ENCODE results near the gene ATXN7L1. TPM values are rescaled to one million over a fixed set of nuclear protein-coding genes. Genes with fewer than 3 reads are reported as not detected.

ATXN7L1 gene
- total RNA-seq, 1 donor from 2014 or later, result 16.2 TPM

DNA sequence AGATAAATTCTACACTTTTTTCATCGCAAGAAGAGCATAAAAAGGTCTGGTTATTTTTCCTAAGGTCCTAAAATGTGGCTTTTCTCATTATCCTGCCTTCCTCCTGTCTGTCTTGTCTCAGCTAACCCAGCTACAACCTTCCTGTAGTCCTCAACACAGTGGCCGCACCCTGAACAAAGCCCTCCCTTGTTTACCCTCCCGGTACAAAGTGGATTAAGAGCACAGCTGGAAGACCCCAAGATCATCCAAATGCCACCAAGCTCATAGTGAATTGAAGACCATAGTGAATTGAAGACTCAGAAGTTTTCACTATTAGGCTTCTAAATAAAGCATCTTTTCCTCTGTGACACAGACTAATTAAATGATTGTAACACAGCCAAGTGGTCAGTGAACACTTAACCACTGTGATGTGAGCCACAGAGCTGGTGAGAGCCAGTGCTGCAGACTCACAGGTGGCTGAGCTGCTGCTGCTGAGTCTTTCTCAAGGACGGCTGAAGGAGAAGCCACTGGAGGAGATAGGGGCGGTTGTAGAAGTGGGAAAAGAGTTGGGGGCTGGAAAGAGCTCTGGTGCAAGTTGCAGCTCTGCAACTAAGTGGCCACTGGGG, 123.6 kb downstream of the ATXN7L1 start:
- Histone ChIP-seq H3K27me3 (no peaks in the 10 kb centered on the region), H3K36me3 (peaks cover 0 to 9% of the 10 kb centered on the region in 2 donors), H3K4me1 (no peaks in the 10 kb centered on the region), H3K9me3 (no peaks in the 10 kb centered on the region), H3K4me3 (no peak overlapping the region), H3K27ac (no peak overlapping the region)
- intact Hi-C loops (cut with DNase I), result no loop called here
- no peak for DNase-seq (ENCODE audit: extremely low spot score in 2 of 2)
- no peak for TF ChIP-seq CTCF (IDR thresholded peaks at IDR 0.05)
- no peak for TF ChIP-seq POLR2A (IDR thresholded peaks at IDR 0.05)
- no peak for TF ChIP-seq POLR2AphosphoS5 (IDR thresholded peaks at IDR 0.05; ENCODE audit: insufficient read depth in 1 of 2, low read depth in 1 of 2)

- Histone ChIP-seq H3K4me1 (no peaks in the 10 kb centered on the region), H3K27ac (no peak overlapping the region), H3K4me3 (no peak overlapping the region), H3K27me3 (no peaks in the 10 kb centered on the region), H3K9me3 (no peaks in the 10 kb centered on the region), H3K36me3 (peaks cover 0 to 9% of the 10 kb centered on the region in 2 donors)
- TF ChIP-seq POLR2AphosphoS5 (IDR thresholded peaks at IDR 0.05; ENCODE audit: insufficient read depth in 1 of 2, low read depth in 1 of 2) (no peak), CTCF (IDR thresholded peaks at IDR 0.05) (no peak), POLR2A (IDR thresholded peaks at IDR 0.05) (no peak)
- intact Hi-C loops (cut with DNase I), result no loop called here
- no peak for DNase-seq (ENCODE audit: extremely low spot score in 2 of 2)
These were observed 125.3 kb downstream of the ATXN7L1 start for GRCh38 chr7:105751054-105751453.

DNA sequence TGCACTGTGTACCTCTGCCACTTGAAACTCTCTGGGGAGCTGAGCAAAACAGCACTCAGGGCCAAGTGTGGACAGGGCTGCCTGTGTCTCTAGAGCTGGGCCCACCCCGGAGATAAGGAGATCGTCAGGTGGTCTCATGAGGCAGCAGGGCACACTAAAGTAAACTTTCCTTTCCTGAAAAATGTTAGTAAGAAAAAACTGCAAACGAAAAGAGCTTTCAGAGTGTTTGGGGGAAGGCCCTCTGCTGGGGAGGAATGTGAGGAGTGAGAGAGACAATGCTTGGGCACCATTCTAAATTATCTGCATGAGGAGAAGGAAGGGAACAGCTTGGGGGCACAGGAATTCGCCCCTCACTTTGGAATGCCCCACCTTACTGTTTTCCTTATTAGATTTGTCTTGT, 127.7 kb downstream of the ATXN7L1 start:
- no peaks in the 10 kb centered on the region for H3K9me3 ChIP-seq
- no peak overlapping the region for H3K4me3 ChIP-seq
- no peak overlapping the region for H3K27ac ChIP-seq
- H3K4me1 ChIP-seq, result no peaks in the 10 kb centered on the region
- intact Hi-C loops (cut with DNase I), result loop anchor here (10.0 kb wide), 1 partner anchor 406 kb away; no protein-coding TSS in a partner anchor
- DNase-seq (ENCODE audit: extremely low spot score in 2 of 2), result no peak
- no peak for TF ChIP-seq POLR2A (IDR thresholded peaks at IDR 0.05)
- TF ChIP-seq CTCF (IDR thresholded peaks at IDR 0.05), result no peak
- no peak for TF ChIP-seq POLR2AphosphoS5 (IDR thresholded peaks at IDR 0.05; ENCODE audit: insufficient read depth in 1 of 2, low read depth in 1 of 2)
- H3K27me3 ChIP-seq, result no peaks in the 10 kb centered on the region
- peaks cover 0 to 9% of the 10 kb centered on the region in 2 donors for H3K36me3 ChIP-seq

- intact Hi-C loops (cut with DNase I), result loop anchor here (10.0 kb wide), 1 partner anchor 409 kb away; no protein-coding TSS in a partner anchor
These were observed 130.6 kb downstream of the ATXN7L1 start for GRCh38 chr7:105745681-105746330.

More at GRCh38 chr7:105745681-105746330, 130.6 kb downstream of the ATXN7L1 start:
- no peak for TF ChIP-seq CTCF (IDR thresholded peaks at IDR 0.05)
- TF ChIP-seq POLR2AphosphoS5 (IDR thresholded peaks at IDR 0.05; ENCODE audit: insufficient read depth in 1 of 2, low read depth in 1 of 2), result no peak
- no peak for TF ChIP-seq POLR2A (IDR thresholded peaks at IDR 0.05)
- DNase-seq (ENCODE audit: extremely low spot score in 2 of 2), result no peak
- H3K4me3 ChIP-seq, result no peak overlapping the region
- no peaks in the 10 kb centered on the region for H3K36me3 ChIP-seq
- no peaks in the 10 kb centered on the region for H3K9me3 ChIP-seq
- H3K27me3 ChIP-seq, result no peaks in the 10 kb centered on the region
- no peaks in the 10 kb centered on the region for H3K4me1 ChIP-seq
- no peak overlapping the region for H3K27ac ChIP-seq
